ENCODE results near the gene MSANTD3.

DNA sequence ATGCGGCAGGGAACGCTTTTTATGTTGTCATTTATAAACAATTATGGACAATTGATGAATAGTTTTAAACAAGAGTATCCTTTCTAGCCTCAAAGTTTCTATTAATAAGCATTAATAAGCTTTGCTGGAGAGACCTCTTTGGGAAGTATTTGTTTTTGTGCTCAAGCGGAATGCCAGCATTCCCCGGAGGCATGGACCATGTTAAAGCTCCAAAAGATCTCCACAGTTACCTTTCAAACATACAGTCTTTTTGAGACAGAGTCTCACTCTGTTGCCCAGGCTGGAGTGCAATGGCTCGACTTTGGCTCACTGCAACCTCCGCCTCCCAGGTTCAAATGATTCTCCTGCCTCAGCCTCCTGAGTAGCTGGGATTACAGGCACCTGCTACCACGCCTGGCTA lies 9.6 kb downstream of the MSANTD3 start:
- TF ChIP-seq, protein P1, sequence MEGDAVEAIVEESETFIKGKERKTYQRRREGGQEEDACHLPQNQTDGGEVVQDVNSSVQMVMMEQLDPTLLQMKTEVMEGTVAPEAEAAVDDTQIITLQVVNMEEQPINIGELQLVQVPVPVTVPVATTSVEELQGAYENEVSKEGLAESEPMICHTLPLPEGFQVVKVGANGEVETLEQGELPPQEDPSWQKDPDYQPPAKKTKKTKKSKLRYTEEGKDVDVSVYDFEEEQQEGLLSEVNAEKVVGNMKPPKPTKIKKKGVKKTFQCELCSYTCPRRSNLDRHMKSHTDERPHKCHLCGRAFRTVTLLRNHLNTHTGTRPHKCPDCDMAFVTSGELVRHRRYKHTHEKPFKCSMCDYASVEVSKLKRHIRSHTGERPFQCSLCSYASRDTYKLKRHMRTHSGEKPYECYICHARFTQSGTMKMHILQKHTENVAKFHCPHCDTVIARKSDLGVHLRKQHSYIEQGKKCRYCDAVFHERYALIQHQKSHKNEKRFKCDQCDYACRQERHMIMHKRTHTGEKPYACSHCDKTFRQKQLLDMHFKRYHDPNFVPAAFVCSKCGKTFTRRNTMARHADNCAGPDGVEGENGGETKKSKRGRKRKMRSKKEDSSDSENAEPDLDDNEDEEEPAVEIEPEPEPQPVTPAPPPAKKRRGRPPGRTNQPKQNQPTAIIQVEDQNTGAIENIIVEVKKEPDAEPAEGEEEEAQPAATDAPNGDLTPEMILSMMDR (IDR thresholded peaks at IDR 0.05), result no peak
- TF ChIP-seq POLR2A (IDR thresholded peaks at IDR 0.05) (no peak), POLR2AphosphoS5 (IDR thresholded peaks at IDR 0.05) (no peak)
